ENCODE measurements around the gene WDR26.

The WDR26 gene

GRCh38 chr1:224387943-224388342 lies 46.7 kb downstream of the WDR26 start:
- TF ChIP-seq FOXM1 (IDR thresholded peaks at IDR 0.05; ENCODE audit: borderline replicate concordance) (no peak), BHLHE40 (IDR thresholded peaks at IDR 0.05; ENCODE audit: borderline replicate concordance) (no peak), SP1 (IDR thresholded peaks at IDR 0.05) (no peak), ZNF384 (IDR thresholded peaks at IDR 0.05) (no peak), HDGF (IDR thresholded peaks at IDR 0.05; ENCODE audit: borderline replicate concordance) (no peak), FOXA1 (IDR thresholded peaks at IDR 0.05) (no peak), PKNOX1 (IDR thresholded peaks at IDR 0.05) (no peak), TARDBP (IDR thresholded peaks at IDR 0.05) (no peak), ARNT (IDR thresholded peaks at IDR 0.05) (no peak), FOXK2 (IDR thresholded peaks at IDR 0.05) (no peak), LEF1 (IDR thresholded peaks at IDR 0.05; ENCODE audit: borderline replicate concordance) (no peak), SUZ12 (IDR thresholded peaks at IDR 0.05) (no peak), ELF4 (IDR thresholded peaks at IDR 0.05) (no peak), L3MBTL2 (conservative IDR thresholded peaks at IDR 0.05) (no peak)

GRCh38 chr1:224387302-224387912 lies 47.2 kb downstream of the WDR26 start:
- no peak for DNase-seq (ENCODE audit: extremely low spot score)
- ChIA-PET CTCF (no interaction called here), POLR2A (no interaction called here)
- no peak for TF ChIP-seq NFRKB (IDR thresholded peaks at IDR 0.05)
- TF ChIP-seq SUZ12 (IDR thresholded peaks at IDR 0.05), result no peak
- TF ChIP-seq PKNOX1 (IDR thresholded peaks at IDR 0.05), result no peak
- TF ChIP-seq FOXM1 (IDR thresholded peaks at IDR 0.05; ENCODE audit: borderline replicate concordance), result no peak
- TF ChIP-seq CTBP1 (IDR thresholded peaks at IDR 0.05; ENCODE audit: borderline replicate concordance), result no peak
- no peak for TF ChIP-seq ZNF384 (IDR thresholded peaks at IDR 0.05)

More at GRCh38 chr1:224387943-224388342, 46.7 kb downstream of the WDR26 start:
- no peak for DNase-seq (ENCODE audit: extremely low spot score)
- POLR2A ChIA-PET, result no interaction called here
- CTCF ChIA-PET, result no interaction called here

GRCh38 chr1:224383218-224383617 lies 51.4 kb downstream of the WDR26 start:
- no peak for DNase-seq (ENCODE audit: extremely low spot score)
- POLR2A ChIA-PET, result interaction anchor here (0.6 to 1.0 kb wide), 2 partner anchors 19 to 64 kb away, joined by 3 read pairs; no protein-coding TSS in a partner anchor
- CTCF ChIA-PET, result no interaction called here
- no peak for TF ChIP-seq TARDBP (IDR thresholded peaks at IDR 0.05)
- no peak for TF ChIP-seq CTBP1 (IDR thresholded peaks at IDR 0.05; ENCODE audit: borderline replicate concordance)
- TF ChIP-seq SUZ12 (IDR thresholded peaks at IDR 0.05), result no peak
- TF ChIP-seq ELF4 (IDR thresholded peaks at IDR 0.05), result no peak
- TF ChIP-seq PKNOX1 (IDR thresholded peaks at IDR 0.05), result no peak
- no peak for TF ChIP-seq L3MBTL2 (conservative IDR thresholded peaks at IDR 0.05)
- no peak for TF ChIP-seq FOXA1 (IDR thresholded peaks at IDR 0.05)
- TF ChIP-seq NFRKB (IDR thresholded peaks at IDR 0.05), result no peak
- TF ChIP-seq ARNT (IDR thresholded peaks at IDR 0.05), result no peak
- TF ChIP-seq SP1 (IDR thresholded peaks at IDR 0.05), result no peak
- TF ChIP-seq BHLHE40 (IDR thresholded peaks at IDR 0.05; ENCODE audit: borderline replicate concordance), result no peak
- TF ChIP-seq FOXK2 (IDR thresholded peaks at IDR 0.05), result no peak
- TF ChIP-seq HDGF (IDR thresholded peaks at IDR 0.05; ENCODE audit: borderline replicate concordance), result no peak
- no peak for TF ChIP-seq LEF1 (IDR thresholded peaks at IDR 0.05; ENCODE audit: borderline replicate concordance)
- no peak for TF ChIP-seq FOXM1 (IDR thresholded peaks at IDR 0.05; ENCODE audit: borderline replicate concordance)
- no peak for TF ChIP-seq ZNF384 (IDR thresholded peaks at IDR 0.05)

- TF ChIP-seq SUZ12 (IDR thresholded peaks at IDR 0.05) (no peak), FOXK2 (IDR thresholded peaks at IDR 0.05) (no peak), ARNT (IDR thresholded peaks at IDR 0.05) (no peak), ELF4 (IDR thresholded peaks at IDR 0.05) (no peak), FOXM1 (IDR thresholded peaks at IDR 0.05; ENCODE audit: borderline replicate concordance) (no peak), TARDBP (IDR thresholded peaks at IDR 0.05) (no peak), FOXA1 (IDR thresholded peaks at IDR 0.05) (no peak), SP1 (IDR thresholded peaks at IDR 0.05) (no peak), BHLHE40 (IDR thresholded peaks at IDR 0.05; ENCODE audit: borderline replicate concordance) (no peak), PKNOX1 (IDR thresholded peaks at IDR 0.05) (no peak), HDGF (IDR thresholded peaks at IDR 0.05; ENCODE audit: borderline replicate concordance) (no peak)
- POLR2A ChIA-PET, result no interaction called here
- no peak for DNase-seq (ENCODE audit: extremely low spot score)
- CTCF ChIA-PET, result interaction anchor here (0.6 kb wide), 1 partner anchor 75 kb away, joined by 3 read pairs; no protein-coding TSS in a partner anchor
These were observed 52.6 kb downstream of the WDR26 start for GRCh38 chr1:224381880-224382548.

GRCh38 chr1:224380003-224380402 lies 54.6 kb downstream of the WDR26 start:
- ChIA-PET CTCF (no interaction called here), POLR2A (no interaction called here)
- no peak for DNase-seq (ENCODE audit: extremely low spot score)
- TF ChIP-seq BHLHE40 (IDR thresholded peaks at IDR 0.05; ENCODE audit: borderline replicate concordance), result no peak
- no peak for TF ChIP-seq TARDBP (IDR thresholded peaks at IDR 0.05)
- no peak for TF ChIP-seq FOXK2 (IDR thresholded peaks at IDR 0.05)
- no peak for TF ChIP-seq CTBP1 (IDR thresholded peaks at IDR 0.05; ENCODE audit: borderline replicate concordance)
- no peak for TF ChIP-seq HDGF (IDR thresholded peaks at IDR 0.05; ENCODE audit: borderline replicate concordance)
- TF ChIP-seq LEF1 (IDR thresholded peaks at IDR 0.05; ENCODE audit: borderline replicate concordance), result no peak
- TF ChIP-seq ZNF384 (IDR thresholded peaks at IDR 0.05), result no peak
- TF ChIP-seq SUZ12 (IDR thresholded peaks at IDR 0.05), result no peak
- TF ChIP-seq ARNT (IDR thresholded peaks at IDR 0.05), result no peak
- no peak for TF ChIP-seq SP1 (IDR thresholded peaks at IDR 0.05)
- TF ChIP-seq FOXA1 (IDR thresholded peaks at IDR 0.05), result no peak
- no peak for TF ChIP-seq FOXM1 (IDR thresholded peaks at IDR 0.05; ENCODE audit: borderline replicate concordance)
- TF ChIP-seq L3MBTL2 (conservative IDR thresholded peaks at IDR 0.05), result no peak
- TF ChIP-seq NFRKB (IDR thresholded peaks at IDR 0.05), result no peak
- no peak for TF ChIP-seq ELF4 (IDR thresholded peaks at IDR 0.05)
- no peak for TF ChIP-seq PKNOX1 (IDR thresholded peaks at IDR 0.05)

Measured in HEK293T (cell line).